NOMO-1 (cell line): ENCODE data around the gene PPP1R13B.

ENCODE experiments used
- DNase-seq, 2 experiments: peaks; one replicate each; lab custom pipeline; 2025; ENCODE audit not compliant: unreplicated experiment in 2 of 2; lab: John Stamatoyannopoulos, UW

Gene PPP1R13B

GRCh38 chr14:103718572-103718971 lies 128.8 kb downstream of the PPP1R13B start:
- no peak for DNase-seq

DNA sequence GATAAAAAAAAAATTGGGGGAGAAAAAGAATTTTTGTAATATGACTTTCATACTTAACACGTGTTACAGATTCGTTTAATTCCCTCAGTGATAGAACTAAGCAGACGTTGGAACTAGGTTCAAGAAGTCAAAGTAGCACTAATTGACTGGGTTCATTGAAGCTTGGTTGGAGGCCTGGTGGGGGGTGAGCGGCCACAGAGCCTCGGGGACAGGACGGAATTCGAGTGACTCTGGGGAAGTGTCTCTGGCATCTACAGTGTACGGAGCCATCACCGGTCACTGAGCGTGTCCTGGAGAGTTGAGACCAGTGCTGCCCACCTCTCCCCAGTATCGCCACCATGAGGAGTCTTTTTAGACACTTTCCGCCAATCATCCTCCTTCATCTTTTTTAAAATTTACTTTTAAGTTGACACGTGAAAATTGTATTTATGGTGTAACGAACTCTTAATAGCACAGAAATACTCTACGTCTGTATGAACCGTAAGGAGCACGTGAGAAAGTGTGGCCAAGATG lies 130.4 kb downstream of the PPP1R13B start:
- no peak for DNase-seq

DNA sequence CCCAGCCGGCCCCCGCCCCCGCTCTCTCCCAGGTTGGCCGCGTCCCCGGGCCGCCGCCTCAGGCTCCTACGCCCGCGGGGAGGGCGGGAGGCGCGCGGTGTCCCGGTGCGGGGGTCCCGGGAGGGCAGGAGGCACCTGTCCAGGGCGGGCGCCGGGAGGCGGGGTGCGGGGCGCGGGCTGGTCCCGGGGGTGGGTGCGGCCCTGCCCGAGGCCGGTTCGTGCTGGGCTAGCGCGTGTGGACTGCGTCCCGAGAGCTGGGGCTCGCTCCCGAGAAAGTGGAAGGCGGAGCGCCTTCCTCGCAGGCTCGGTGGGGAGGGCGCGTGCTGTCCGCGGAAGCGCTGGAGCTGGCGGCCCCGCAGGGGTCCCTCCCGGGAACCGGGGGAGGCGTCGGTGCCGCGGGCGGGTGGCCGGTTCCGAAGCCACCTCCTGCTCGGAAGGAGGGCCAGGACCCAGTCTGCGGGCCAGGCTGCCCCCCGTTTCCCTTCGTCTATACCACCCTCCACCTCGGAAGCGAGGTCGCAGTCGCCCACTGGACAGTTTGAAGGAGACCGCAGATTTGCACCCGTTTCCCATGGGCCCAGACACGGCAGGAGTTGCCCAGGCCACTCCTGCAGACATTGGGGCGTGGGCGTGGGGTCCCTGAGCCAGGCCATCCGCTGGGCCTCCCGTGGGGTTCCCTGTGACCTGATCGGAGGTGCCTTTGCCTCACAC lies 131.1 kb downstream of the PPP1R13B start:
- DNase-seq = peak in 1 of 2 experiments; percentile 12

DNA sequence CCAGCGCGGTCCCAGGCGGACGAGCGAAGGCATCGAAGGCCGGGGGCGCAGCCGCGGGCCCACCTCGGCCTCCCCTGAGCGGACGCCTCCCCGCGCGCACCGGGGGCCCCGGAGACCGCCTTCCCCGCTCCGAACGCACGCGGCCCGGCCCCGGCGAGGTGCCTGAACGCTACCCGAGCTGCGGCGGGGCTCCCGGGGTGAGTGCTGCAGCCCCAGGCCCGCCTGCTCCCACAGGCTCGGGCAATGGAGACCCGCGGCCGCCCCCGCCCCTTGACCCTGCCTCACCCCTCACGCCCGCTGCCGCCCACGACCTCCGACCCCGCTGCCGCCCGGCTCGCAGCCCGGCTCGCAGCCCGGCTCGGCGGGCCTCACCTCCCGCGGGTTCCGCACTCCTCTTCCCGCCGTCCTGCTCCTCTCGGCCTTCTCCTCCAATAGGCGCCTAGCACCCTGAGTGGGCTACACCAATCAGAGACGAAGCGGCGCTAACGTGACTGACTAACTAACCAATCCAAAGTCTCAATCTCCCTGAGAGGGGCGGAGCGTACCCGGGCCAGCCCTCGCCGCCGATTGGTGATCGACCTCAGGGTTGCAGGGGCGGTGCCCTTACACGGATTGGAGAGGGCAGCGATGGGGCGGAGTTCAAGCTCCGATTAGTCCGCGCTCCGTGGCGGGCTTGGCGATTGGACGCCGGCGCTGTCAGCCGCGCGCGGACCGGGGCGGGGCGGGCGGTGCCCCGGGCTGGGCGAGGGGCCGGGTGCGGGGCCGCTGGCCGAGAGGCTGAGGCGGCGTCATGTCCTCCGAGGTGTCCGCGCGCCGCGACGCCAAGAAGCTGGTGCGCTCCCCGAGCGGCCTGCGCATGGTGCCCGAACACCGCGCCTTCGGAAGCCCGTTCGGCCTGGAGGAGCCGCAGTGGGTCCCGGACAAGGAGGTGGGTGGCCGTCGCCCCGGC lies 132.0 kb downstream of the PPP1R13B start, which contains the start of the genes XRCC3 and ZFYVE21:
TSS of gene XRCC3 (minus strand) at position 400 of the 949 bp plus-strand sequence. CDS start 4,364 bp downstream, outside the sequence.
TSS of gene ZFYVE21 (plus strand) at position 759 of the 949 bp plus-strand sequence. CDS start at position 791, 32 bp downstream.
- peak; percentile 99 to 100 for DNase-seq

GRCh38 chr14:103714063-103714724 lies 133.2 kb downstream of the PPP1R13B start:
- no peak for DNase-seq

- no peak for DNase-seq
Observed at GRCh38 chr14:103713304-103714062, 133.9 kb downstream of the PPP1R13B start.

DNA sequence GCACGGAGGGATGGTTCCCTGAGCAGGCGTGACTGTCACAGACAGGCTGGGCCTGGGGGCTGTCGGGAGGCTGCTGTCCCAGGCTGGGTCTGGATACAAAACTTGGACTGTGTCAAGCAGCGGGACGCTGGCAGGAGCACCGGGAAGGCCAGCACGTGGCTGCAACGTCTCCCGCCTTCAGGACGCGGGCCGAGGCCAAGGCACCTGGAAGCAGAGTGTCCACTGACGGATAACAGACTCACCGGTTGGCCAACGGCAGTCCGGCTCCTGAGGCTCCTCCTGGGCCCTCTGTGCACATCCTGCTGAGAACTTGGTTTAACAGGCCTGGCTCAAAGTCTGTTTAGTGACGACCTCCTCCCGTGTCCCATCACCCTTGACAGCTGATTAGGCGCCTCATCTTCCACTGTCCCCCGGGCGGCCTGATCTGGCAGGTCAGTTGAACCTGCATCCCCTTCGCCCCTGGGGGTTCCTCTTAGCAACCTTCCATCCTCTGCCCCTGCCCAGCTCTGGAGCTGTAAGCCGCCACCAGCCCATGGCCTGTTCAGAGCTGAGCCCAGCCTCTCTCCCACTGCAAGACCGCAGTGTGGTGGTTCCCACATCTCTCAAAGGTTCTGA lies 134.6 kb downstream of the PPP1R13B start:
- DNase-seq = no peak

DNA sequence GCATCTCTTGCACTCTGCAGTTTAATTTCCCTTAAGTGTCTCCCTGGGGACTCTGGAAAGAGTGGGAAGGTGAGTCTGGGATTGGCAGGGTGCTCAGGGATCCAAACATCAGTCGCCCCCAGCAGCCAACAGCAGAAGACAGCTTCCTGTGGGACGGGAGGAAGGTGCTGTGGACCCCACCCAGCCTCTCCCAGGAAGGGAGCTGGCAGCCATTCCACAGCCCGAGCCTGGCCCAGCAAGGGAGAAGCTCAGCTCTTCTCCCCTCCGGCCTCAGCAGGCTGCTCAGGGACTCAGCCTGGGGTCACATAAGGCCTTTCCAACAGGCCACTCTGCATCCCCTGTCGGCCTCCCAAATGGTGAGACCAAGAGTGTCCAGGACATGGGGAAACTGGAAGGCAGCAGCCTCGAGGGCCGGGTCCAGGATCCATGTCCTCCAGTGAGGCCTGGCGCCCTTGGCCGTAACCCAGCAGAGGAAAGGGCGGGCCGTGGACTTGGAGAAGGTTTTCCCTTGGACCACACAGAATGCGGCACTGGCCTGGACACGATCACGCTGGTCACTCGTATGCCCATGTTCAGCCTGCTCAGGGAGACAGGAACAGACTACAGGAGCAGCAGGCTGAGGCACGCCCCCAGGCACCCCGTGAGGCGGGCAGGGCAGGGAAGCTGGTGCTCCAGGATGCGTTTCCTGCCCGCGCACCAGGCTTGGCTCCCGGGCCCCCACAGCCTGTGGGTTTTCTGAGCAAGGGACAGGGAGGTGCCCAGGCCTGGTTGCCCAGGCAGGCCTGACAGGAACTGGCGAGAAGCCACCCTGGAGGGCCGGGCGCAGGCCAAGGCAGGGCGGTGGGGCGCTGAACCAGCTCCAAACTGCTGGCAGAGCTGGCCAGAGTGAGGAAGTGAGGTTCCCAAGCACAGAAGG lies 135.6 kb downstream of the PPP1R13B start:
- no peak for DNase-seq

GRCh38 chr14:103710771-103711377 lies 136.5 kb downstream of the PPP1R13B start:
- no peak for DNase-seq

- no peak for DNase-seq
Observed at GRCh38 chr14:103709814-103710213, 137.6 kb downstream of the PPP1R13B start.

- DNase-seq = no peak
Observed at GRCh38 chr14:103708750-103709187, 138.6 kb downstream of the PPP1R13B start.

DNA sequence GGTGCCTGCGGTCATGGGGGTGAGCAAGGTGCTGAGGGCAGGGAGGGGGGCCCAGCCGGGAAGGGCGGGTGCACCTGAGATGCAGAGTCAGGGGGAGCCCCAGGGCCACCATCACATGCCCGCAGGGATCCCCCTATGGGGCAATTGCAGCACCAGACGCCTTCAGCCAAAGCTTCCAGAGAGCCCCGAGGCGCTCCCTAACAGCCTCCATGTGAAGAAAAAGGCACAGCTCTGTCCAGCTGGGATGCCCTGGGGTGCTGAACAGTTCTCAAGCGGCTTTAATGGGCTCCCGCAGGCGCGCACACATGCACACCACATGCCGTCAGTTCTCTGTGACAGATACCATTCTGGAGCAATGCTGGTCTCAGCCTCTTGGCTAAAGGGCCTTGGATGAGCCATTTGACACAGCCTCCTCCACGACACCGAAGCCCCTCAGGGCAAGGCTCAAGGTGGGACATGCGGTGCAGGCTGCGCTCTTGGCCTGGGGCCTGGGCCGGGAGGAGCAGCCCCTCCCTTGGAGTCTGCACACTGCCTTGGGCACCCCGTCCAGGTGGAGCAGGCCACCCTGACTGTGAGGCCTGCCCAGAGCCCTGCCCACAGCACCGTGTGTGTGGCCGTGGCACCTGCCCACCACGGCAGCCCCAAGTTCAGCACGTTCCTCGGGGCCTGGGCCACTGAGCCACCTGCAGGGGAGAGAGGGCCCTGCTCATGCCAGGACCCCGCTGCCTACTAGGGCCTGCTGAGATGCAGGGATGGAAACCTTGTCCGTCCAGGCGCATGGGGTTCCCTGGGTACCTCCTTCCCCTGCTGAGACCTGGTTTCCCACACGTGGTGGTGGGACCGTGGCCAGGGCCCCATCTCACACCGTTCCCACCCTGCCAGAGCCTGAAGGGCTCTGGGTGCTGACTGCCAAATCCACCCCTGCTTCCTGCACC lies 139.8 kb downstream of the PPP1R13B start:
- no peak for DNase-seq

DNA sequence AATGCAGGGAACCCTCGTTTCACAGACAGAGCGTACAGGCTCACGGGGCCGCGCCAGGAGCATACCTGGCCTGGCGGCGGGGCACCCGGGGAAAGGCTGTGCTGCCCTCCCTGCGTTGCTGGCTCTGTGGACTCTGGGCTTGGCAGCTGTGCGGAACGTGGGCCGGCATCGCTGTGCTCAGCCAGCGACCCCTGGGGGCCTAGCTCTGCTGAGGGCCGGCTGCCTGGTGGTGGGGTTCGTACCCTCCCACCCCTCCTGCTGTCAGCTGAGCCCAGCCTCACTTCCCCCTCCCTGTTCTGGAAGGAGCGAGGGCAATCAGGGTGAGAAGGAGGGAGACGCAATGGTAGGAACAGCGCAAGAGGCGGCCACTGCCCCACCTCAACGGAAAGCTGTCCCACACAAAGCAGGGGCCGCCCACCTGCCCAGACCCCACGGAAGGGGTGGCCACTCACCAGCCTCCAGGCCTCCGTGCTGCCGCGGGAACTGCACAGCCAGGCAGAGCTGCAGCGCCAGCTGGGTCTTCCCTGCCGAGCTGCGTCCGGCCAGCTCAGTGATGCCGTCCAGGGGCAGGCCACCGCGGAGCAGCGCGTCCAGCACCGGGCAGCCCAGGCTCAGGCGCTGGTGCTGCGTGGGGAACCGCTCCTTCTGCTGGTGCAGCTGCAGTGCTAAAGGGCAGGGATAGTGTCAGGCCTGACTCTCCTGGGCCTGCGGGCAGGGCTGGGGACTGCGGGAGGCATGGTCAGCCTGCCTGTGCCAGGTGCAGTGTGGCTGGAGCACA lies 140.6 kb downstream of the PPP1R13B start:
- DNase-seq = no peak

GRCh38 chr14:103705504-103706284 lies 141.7 kb downstream of the PPP1R13B start:
- DNase-seq = no peak

DNA sequence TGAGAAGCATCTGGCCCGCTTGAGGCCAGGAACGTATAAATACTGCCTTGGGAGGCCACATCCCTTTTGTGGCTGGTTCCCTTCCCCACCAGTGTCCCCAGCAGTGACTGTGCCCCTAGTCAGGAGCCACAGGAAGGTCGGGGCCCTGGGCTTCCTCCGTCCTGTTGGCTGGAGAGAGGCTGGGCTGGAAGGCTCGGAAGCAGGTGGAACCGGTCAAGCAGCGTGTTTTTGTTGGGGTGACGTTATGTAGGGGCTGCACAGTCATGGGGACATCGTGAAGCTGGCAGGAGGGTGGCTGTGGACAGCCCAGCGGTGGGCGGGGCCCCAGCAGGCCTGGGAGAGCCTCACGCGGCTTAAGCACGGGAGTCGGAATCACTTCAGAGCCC lies 142.3 kb downstream of the PPP1R13B start:
- no peak for DNase-seq

- no peak for DNase-seq
Observed at GRCh38 chr14:103704708-103705107, 142.7 kb downstream of the PPP1R13B start.
